Kidney (tissue), 14 donors: ENCODE data around the gene HP1BP3. TPM values are rescaled to one million over a fixed set of nuclear protein-coding genes. Genes with fewer than 3 reads are reported as not detected.

Experiments used
- DNase-seq, 5 donors: peaks; one replicate each; pipeline ENCODE4 v3.0.0-alpha.2; 2013 to 2020
- FAIRE-seq: peaks from 2 replicates; lab custom pipeline; 2012; peaks lifted over from hg19 to GRCh38; lab: Jason Lieb, UNC
- H3K27ac ChIP-seq, 2 donors: one replicate each; pipeline ENCODE4 v1.7.0; 2013; ENCODE audit warnings: low read depth in 2 of 2, low read length in 2 of 2, inconsistent platforms in 1 of 2
- H3K27me3 ChIP-seq: one replicate; pipeline ENCODE4 v1.7.1; 2013; ENCODE audit warnings: low read length, inconsistent platforms; ENCODE audit not compliant: control insufficient read depth, insufficient read depth
- H3K36me3 ChIP-seq, 3 donors: one replicate each; pipeline versions ENCODE4 v1.7.0 to v1.7.1; 2013; ENCODE audit warnings: low read length in 3 of 3, control low read depth in 1 of 3, inconsistent platforms in 1 of 3; ENCODE audit not compliant: insufficient read depth in 3 of 3, control insufficient read depth in 2 of 3
- H3K4me1 ChIP-seq, 3 donors: one replicate each; pipeline versions ENCODE4 v1.7.0 to v1.7.1; 2013; ENCODE audit warnings: low read length in 3 of 3, inconsistent platforms in 1 of 3, low read depth in 1 of 3; ENCODE audit not compliant: control insufficient read depth in 2 of 3, insufficient read depth in 2 of 3
- H3K4me3 ChIP-seq, 3 donors: one replicate each; pipeline versions ENCODE4 v1.7.0 to v1.8.1; 2013; ENCODE audit warnings: low read length in 3 of 3, control low read depth in 1 of 3, inconsistent platforms in 1 of 3
- H3K9ac ChIP-seq, 3 donors: one replicate each; pipeline versions ENCODE4 v1.7.0 to v1.7.1; 2013; ENCODE audit warnings: low read length in 3 of 3, control low read depth in 1 of 3, inconsistent platforms in 1 of 3
- H3K9me3 ChIP-seq, 3 donors: one replicate each; pipeline versions ENCODE4 v1.7.0 to v1.7.1; 2013; ENCODE audit warnings: low read length in 3 of 3, control low read depth in 1 of 3, inconsistent platforms in 1 of 3; ENCODE audit not compliant: control insufficient read depth in 2 of 3, insufficient read depth in 1 of 3
- intact Hi-C: fragments of 100-400 bp; cut with DNase I; formaldehyde crosslinking; loops from one replicate; pipeline ENCODE4 v1.11.1; 2022
- polyA plus RNA-seq: library from polyadenylated mRNA; stranded (reverse); fragments of 350-450 nt; fragmentation: Illumina TruSeq; extraction: RNeasy Lipid Tissue Mini Kit (QIAGEN cat#74804); gene quantifications from one replicate; pipeline ENCODE4 v1.2.3, GENCODE V29; 2014; ENCODE audit warnings: low read depth, low replicate concordance; ENCODE audit not compliant: insufficient read depth
- total RNA-seq: library from RNA; stranded (reverse); fragmentation: NEBNext Ultra II Directional; extraction: Animal tissue kit (Norgen Biotek cat#: 25700); gene quantifications from one replicate; pipeline ENCODE4 v1.2.1, GENCODE V29; 2021
- TF ChIP-seq, protein P1 (sequence below): IDR thresholded peaks from 3 replicates; pipeline ENCODE4 v1.5.1; 2012; ENCODE audit warnings: mild to moderate bottlenecking, moderate library complexity, borderline replicate concordance; ENCODE audit not compliant: insufficient read depth; ENCODE audit errors: extremely low read depth
- donor health status: control.
- donor health status: control.
- donor health status: control.
- donor health status: control.
- donor health status: control.
- donor health status: DM: yes; HTN: yes; CAD: no.
- donor health status: Normal renal cell carcinoma (clear cell type).

The HP1BP3 gene
- total and polyA plus RNA-seq, 2 donors from 2014 or later, result 52.4 to 198 TPM

DNA sequence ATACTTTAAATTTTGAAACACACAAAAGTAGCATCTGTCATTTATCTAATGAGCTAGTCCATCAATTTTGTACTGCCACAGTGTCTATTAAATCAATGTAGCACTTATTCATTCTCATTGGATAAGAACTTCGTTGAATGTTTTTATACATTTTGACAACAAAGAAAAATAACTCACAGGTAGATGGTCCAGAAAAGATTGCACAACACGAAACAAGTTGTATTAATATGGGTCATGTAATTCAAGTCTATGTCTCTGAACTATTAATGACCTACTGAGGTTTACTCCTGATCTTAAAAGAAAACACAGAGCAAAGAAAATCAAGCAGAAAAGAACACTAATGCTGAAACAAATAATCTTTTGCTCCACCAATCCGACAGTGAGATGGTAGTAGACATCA is 15.3 kb downstream of the HP1BP3 start:
- intact Hi-C loops, result no loop called here
- H3K36me3 ChIP-seq, result peaks cover 11 to 62% (median 21%) of the 10 kb centered on the region in 3 donors
- H3K9me3 ChIP-seq, result no peaks in the 10 kb centered on the region
- TF ChIP-seq, protein P1, sequence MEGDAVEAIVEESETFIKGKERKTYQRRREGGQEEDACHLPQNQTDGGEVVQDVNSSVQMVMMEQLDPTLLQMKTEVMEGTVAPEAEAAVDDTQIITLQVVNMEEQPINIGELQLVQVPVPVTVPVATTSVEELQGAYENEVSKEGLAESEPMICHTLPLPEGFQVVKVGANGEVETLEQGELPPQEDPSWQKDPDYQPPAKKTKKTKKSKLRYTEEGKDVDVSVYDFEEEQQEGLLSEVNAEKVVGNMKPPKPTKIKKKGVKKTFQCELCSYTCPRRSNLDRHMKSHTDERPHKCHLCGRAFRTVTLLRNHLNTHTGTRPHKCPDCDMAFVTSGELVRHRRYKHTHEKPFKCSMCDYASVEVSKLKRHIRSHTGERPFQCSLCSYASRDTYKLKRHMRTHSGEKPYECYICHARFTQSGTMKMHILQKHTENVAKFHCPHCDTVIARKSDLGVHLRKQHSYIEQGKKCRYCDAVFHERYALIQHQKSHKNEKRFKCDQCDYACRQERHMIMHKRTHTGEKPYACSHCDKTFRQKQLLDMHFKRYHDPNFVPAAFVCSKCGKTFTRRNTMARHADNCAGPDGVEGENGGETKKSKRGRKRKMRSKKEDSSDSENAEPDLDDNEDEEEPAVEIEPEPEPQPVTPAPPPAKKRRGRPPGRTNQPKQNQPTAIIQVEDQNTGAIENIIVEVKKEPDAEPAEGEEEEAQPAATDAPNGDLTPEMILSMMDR, result no peak
- no peak overlapping the region for H3K9ac ChIP-seq
- H3K4me3 ChIP-seq, result no peak overlapping the region
- H3K4me1 ChIP-seq, result no peaks in the 10 kb centered on the region
- DNase-seq, result no peak
- no peaks in the 10 kb centered on the region for H3K27me3 ChIP-seq
- no peak for FAIRE-seq
- no peak overlapping the region for H3K27ac ChIP-seq

DNA sequence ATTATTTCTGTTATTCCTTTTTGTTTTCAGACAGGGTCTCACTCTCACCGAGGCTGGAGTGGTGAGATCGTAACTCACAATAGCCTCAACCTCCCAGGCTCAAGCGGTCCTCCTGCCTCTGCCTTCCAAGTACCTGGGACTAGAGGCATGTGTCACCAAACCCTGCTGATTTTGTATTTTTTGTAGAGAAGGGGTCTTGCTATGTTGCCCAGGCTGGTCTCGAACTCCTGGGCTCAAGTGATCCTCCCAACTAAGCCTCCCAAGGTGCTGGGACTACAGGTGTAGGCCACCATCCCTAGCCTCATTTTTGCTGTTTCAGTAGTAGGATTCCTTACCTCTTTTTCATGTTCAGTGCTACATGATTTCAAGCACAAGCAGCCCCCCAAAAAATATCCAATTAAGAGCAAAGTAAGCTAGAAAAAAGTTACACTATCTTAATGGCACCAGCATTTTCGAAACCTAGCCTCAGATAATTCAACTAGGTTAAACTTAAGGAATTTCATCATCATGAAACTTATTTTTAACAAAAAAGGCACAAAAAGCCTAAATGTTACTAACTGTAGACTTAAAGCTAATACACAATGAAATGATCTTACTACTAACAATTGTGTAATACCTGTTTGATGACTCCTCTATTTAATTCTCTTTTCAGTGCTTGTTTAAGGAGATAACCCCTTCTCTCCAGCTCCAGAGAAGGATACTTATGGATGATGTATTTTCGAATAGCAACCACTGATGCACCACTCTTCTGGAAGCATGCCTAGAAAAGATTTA is 16.6 kb downstream of the HP1BP3 start:
- FAIRE-seq (no peak), DNase-seq (no peak)
- H3K9ac ChIP-seq, result no peak overlapping the region
- H3K4me1 ChIP-seq, result no peaks in the 10 kb centered on the region
- intact Hi-C loops, result no loop called here
- TF ChIP-seq, protein P1, result no peak
- H3K36me3 ChIP-seq, result peaks cover 9 to 62% (median 21%) of the 10 kb centered on the region in 3 donors
- no peak overlapping the region for H3K27ac ChIP-seq
- H3K4me3 ChIP-seq, result no peak overlapping the region
- no peaks in the 10 kb centered on the region for H3K9me3 ChIP-seq
- H3K27me3 ChIP-seq, result no peaks in the 10 kb centered on the region

DNA sequence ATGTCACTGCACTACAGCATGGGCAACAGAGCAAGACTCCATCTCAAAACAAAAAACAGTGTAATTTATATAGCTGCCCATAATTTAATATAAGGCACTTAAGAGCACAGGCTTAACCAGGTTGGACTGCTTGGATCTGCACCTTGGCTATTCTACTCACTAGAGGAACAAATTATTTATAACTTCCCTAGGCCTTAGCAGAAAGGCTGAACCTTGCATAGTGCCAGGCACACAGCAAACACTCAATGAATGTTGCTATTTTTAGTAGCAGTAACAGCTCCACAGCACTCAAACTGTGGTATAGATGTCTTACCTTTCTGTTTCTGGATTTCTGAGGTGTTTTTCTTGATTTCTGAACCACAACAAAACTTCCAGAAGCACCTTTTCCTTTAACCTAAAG is 19.8 kb downstream of the HP1BP3 start:
- H3K27me3 ChIP-seq, result no peaks in the 10 kb centered on the region
- no peak overlapping the region for H3K9ac ChIP-seq
- FAIRE-seq (no peak), DNase-seq (no peak)
- H3K4me3 ChIP-seq, result no peak overlapping the region
- no peaks in the 10 kb centered on the region for H3K9me3 ChIP-seq
- peaks cover 9 to 58% (median 25%) of the 10 kb centered on the region in 3 donors for H3K36me3 ChIP-seq
- no peak overlapping the region for H3K27ac ChIP-seq
- TF ChIP-seq, protein P1, result no peak
- no peaks in the 10 kb centered on the region for H3K4me1 ChIP-seq
- intact Hi-C loops, result no loop called here
